ENCODE measurements around the gene C20orf204. TPM values are rescaled to one million over a fixed set of nuclear protein-coding genes. Genes with fewer than 3 reads are reported as not detected.

Gene C20orf204
- total and polyA plus RNA-seq, 9 of the 15 experiments (the other 6 are each of a cell fraction or from before 2014, with no cell fraction given): 0.11 to 1.1 (median 0.36) TPM; not detected in 2

- TF ChIP-seq CTCFL (IDR thresholded peaks at IDR 0.05; ENCODE audit: borderline replicate concordance, insufficient read depth, low read depth, low read length, poor library complexity, severe bottlenecking) (peak; percentile 53), SMC3 (conservative IDR thresholded peaks at IDR 0.05; ENCODE audit: insufficient read depth, low read depth, low read length) (peak; percentile 44; the same call in 1 of the 2 replicates), BHLHE40 (IDR thresholded peaks at IDR 0.05; ENCODE audit: low read length) (peak; percentile 40; the same call in 1 of the 2 replicates), USF1 (CRISPR knock-in tag; IDR thresholded peaks at IDR 0.05) (peak; percentile 80), L3MBTL2 (IDR thresholded peaks at IDR 0.05) (peak; percentile 28; the same call in 1 of the 2 replicates), MTA3 (IDR thresholded peaks at IDR 0.05; ENCODE audit: borderline replicate concordance) (no peak), ZNF707 (CRISPR knock-in tag; conservative IDR thresholded peaks at IDR 0.05) (no peak), RAD21 (CRISPR knock-in tag; conservative IDR thresholded peaks at IDR 0.05 in 1 of 2, IDR thresholded peaks at IDR 0.05 in 1 of 2) (peak in 1 of 2 experiments; percentile 41; a peak in 2 of 4 replicates), ZBTB7A (IDR thresholded peaks at IDR 0.05; ENCODE audit: borderline replicate concordance, control insufficient read depth, low read depth, low read length) (peak; percentile 54; the same call in 1 of the 2 replicates), GATAD2A (IDR thresholded peaks at IDR 0.05) (no peak)
Measured at GRCh38 chr20:64069614-64070243, 33.7 kb downstream of the C20orf204 start (continued).
